Activated CD4-positive, alpha-beta T cell treated with anti-CD3 and anti-CD28 coated beads, Interleukin-2, amount 50 U/mL, for 4 hours (primary cell): ENCODE measurements around the gene NFE2L2.
A peak's percentile ranks its signal among the peaks of the same experiment; 100 is the strongest.
"Not testable (repeated sequence)": the region's sequence is repeated elsewhere in the genome, so short reads cannot be mapped to it uniquely, and the experiment has no call there.

ENCODE experiments used
- DNase-seq, 2 experiments: peaks; one replicate each; pipeline ENCODE4 v3.0.0-alpha.2; 2020

The NFE2L2 gene

DNA sequence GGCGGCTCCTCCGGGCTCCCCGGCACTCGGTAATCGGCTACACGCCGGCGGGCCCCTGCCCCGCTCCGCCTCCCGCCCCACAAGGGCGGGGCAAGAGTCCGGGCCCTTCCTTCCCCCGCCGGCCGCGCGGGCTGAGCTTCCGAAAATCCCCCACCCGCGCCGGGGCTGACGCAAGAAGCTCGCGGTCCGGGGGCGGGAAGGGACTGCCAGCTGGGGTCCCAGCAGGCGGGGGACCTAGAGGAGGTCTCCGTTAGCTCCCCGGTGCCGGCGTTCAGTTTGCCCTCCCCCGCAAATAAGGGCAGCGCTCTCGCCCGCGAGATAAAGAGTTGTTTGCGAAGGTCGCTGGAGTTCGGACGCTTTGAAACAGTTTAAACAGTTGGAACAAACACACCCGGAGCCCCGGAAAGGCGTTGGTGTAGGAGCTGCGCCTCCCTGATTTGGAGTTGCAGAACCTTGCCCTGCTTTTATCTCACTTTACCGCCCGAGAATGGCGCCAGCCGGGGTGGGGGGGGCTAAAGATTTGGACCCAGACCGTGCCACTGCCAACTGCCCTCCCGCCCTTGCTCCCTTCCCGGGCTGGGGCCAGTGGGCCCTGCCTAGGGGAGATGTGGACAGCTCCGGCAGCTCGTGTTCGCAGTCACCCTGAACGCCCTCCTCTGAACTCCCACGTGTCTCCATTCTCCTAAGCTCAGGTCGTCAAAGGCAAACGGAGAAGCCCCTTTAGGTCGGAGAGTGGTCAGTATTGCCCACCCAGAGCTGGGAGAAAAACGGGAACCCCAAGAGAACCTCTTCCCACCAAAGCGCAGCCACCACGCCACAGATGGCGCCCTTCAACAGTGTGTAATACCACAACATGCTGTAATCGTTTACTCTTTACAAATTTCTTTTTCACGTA, at the start of gene NFE2L2:
NFE2L2 (minus strand) TSS at position 35 of the 895 bp plus-strand sequence. CDS start 151 bp downstream, outside the sequence.
- DNase-seq, result peak; percentile 94 to 96

- DNase-seq, result no peak
Observed at GRCh38 chr2:177314194-177314593, 49.7 kb upstream of the NFE2L2 start.

GRCh38 chr2:177313162-177313781, 48.7 kb upstream of the NFE2L2 start:
- DNase-seq, result no peak

DNA sequence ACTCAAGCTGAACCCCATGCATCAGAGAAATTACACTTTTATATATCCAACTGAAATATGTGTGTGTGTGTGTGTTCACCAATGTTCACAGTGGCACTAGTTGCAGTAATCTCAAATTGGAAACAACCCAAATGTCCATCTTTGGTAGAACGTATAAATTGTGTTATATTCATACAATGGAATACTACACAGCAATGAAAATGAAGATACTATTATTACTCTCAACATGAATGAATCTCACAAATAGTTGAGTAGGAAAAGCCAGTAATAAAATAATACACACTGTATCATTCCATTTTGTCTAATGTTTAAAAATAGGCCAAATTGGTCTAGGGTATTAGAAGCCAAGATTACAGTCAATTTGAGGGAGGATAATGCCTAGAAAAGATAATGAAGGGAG, 48.0 kb upstream of the NFE2L2 start:
- no peak for DNase-seq

- DNase-seq, result not testable (repeated sequence)
Observed at GRCh38 chr2:177309672-177310309, 45.3 kb upstream of the NFE2L2 start.

DNA sequence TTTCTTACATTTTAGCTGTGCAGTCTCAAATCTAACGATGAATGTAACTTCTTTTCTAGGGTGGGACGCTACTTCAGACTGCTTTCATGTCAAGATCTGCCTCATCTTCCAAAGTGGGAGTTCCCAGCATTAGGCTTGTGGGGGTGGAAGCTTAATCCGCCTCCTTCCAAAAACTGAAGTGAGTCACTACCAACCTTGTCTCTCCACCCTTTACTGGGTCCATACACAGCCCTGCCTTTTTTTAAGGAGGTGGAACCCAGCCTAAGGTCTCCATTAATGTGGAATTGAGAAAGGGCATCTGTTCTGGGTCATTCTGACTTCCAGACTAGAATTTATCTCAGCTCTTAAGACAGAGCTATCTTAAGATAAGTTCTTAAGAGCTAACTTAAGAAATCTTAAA, 42.0 kb upstream of the NFE2L2 start:
- no peak for DNase-seq

DNA sequence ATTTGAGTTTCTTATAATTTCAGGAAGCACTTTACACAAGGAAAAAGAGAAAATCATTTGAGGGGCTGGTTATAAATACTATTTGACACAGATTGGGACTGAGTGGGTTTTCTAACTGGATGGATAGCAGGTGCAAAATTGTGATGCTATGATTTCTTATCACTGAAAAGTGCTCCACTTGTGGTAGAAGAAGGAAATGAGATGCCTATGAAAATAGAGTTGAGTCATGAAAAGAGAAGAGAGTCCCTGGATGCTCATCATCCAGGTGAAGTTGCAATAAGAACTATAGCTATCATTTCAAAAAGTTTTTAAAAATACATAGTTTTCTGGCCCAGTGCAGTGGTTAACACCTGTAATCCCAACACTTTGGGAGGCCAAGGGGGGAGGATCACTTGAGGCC, 39.4 kb upstream of the NFE2L2 start:
- DNase-seq, result no peak

- no peak for DNase-seq
Observed at GRCh38 chr2:177302552-177302951, 38.0 kb upstream of the NFE2L2 start.

- DNase-seq, result no peak
Observed at GRCh38 chr2:177298191-177298590, 33.7 kb upstream of the NFE2L2 start.

DNA sequence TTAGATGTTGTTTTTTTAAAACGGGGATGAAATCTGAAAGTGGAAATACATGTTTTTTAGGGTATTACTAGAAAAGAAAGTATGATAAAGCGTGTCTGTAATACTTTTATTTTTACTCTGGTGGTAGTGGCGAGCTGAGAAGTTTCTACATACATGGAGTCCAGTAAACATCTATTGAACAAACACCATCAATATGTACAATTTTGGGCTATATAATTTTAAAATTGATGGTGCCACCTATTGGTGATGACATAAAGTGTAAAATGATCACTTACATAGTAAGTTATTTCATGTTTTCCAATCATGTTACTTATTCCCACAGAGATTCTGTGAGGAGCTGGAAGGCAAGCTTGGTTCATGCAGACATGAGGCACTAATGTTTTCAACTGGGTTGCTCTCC, 31.5 kb upstream of the NFE2L2 start:
- no peak for DNase-seq

- DNase-seq, result no peak
Observed at GRCh38 chr2:177295484-177295883, 31.0 kb upstream of the NFE2L2 start.

DNA sequence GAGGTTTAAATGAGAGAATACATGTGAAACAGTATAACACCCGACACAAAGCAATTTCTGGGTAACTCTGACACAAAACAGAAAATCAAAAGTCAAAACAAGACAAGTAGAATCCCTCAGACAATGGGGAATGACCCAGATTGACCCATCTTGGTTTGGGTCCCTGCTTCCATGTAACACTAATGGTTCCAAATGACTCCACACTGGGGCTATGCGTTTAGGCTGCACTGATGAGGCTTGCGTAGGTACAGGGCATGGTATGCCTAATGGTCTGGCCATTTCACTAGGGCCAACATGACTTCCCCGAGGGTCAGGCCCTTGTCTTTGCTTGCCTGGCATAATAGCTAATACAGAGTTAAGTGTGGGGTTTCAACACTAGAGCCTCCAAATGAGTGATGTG, 27.2 kb upstream of the NFE2L2 start:
- no peak for DNase-seq

- DNase-seq, result no peak
Observed at GRCh38 chr2:177289824-177290628, 25.5 kb upstream of the NFE2L2 start.

DNA sequence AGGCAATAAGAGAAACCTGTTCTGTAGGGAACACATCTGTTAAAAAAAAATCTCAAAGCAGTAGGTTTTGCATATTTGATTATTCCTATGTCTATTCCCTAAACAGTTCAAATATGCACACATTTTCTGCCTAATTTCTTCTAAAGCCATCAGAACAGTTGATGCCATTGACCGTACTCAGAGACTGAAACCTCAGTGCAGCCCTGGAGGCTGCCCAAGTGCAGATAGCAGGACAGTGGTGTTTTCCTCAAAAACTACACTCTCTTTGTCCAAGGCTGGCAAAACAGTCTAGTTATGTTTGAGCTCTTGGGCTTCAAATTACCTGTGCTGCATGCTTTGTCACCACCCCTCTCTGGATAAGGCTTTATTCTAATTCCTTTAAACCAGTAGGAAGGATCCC, 23.3 kb upstream of the NFE2L2 start:
- no peak for DNase-seq

DNA sequence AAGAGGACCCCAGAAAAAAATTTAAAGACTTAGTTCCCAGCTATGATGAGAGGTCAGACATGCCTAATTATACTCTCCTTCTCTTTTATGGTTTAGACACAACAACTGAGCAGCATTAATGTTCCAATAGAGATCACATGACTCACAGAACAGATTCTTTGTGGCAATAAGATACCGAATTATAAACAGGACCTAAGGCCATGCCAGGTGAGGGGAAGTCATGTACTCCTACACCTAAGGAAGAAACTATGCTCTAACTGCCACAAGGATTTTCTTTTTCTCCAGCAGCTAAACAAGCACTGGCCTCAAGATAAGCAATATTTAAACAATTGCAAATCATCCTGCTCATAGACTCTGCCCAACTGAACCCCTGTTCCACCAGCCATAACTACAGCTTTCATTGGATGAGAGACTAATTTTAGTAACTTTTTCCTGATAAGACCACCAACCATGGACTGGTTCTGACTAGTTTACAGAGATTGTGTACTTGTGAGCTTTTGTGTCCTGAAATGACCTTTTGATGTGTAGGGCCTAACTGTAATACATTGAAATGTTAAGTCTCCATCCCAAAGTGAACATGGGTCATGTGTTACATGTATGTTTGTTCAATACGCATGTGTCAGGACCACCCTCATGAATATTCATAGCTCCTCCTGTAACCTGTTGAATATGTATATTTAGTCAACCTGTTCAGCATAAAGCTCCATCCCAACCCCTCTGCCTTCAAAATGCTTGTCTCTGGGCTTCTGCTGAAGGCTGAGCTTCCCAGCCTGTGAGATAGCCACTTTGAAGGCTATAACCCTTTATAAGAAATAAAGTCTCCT, 21.6 kb upstream of the NFE2L2 start:
- DNase-seq, result no peak

DNA sequence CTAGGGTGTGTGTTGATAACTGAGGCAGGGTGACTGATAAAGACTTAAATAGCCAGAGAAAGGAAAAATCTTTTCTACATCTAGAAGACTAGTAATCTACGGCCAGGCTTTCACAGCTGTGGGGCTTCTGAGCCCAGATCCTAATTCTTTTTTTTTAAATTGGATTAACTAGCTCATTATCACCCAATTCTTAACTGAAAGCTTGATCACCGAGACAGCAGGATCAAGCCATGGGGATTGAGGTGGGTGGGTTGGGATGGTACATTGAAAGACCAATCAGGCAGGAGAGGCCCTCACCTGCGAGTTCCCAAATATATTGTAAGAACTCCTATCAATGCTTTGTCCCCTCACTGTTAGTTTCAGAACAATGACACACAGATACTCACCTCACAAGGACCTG, 20.0 kb upstream of the NFE2L2 start:
- DNase-seq, result no peak

DNA sequence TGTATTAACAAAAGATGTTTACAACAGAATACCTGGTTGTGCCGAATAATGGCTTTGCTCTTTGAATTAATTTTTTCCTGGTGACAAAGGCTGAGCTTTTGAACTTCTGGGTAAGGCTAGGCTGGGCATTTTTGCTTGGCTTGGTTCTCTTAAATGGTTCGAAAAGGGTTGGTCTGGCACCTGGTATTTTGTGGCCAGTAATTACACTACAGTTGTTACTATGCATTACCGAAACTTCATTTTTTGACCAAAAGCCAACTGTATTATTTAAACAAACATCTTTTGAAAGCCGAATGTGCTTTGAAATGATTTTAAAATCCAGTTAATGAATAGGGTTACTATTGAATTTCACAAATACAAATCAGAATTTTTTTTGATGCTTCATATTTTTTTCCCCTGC, 19.4 kb upstream of the NFE2L2 start:
- no peak for DNase-seq

DNA sequence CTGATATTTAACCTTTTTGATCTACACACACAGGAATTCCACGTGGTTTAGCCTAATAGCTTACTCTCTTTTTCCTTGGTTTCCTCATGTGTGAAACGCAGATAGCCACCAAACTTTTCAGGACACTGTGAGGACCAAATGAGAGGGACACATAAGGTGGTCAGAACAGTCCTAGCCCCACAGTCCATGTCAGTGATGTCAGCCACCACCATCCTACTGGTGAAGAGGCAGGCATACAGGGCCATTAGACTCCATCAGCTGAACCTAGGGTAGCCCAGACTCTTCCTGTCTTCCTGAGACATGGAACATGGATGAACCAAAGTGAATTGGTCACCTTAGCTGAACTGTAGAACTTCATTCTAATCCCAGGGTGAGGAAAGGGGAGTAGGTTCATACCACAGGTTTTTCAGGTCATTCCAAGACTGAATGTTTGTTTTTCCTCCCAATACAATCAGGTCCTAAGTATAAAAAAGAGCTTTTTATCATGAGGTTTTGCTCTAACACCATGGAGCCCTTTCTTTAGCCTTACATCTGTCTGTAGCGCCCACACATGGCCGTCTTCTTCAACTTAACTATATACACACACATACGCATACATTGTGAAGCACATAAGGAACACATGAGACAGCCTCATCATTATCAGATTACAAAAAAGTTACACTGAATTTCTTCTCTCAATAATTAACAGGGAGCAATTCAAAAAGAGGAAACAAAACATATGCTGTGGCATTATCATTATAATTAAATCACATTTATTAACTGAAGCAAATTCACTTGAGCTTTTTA, 18.5 kb upstream of the NFE2L2 start:
- no peak for DNase-seq

- DNase-seq, result no peak
Observed at GRCh38 chr2:177282181-177282641, 17.7 kb upstream of the NFE2L2 start.

DNA sequence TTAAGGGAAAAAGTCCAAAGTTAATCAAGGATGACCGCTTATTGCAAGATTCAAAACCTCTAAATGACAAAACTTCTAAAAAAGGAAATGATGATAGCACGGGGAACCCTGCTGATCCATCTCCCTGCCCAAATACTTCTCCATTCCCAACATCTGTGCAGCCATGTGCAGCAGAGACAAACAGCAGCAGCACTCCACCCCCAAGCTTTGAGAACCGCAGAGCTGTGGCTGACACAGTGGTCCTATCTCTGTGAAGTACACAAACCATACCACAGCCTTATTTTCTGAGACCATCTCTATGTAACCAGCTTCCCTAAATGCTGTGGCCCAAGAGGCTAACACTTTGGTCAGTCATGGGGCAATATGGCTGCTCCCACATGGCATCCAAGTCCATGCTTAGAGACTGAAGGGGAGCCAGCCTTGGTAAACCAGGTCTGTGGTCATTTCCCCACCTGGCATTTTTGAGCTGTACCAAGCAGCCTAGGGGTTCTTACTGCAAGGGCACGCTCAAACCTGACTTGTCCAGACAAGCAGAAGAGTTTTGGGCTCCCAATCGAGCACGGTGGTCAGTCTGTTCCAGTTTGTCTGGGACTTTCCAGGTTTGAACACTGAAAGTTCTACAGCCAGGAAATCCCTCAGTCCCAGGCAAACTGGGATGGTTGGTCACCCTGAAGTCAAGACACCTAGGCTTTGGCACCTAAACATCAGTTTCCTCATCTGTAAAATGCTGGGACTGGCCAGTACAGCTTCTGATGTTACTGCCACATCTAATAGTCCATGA, 17.1 kb upstream of the NFE2L2 start:
- DNase-seq, result no peak
